ENCODE measurements around the gene TRMT11. TPM values are rescaled to one million over a fixed set of nuclear protein-coding genes. Genes with fewer than 3 reads are reported as not detected.

Gene TRMT11
- total and polyA plus RNA-seq, 9 donors: 10.7 to 29.9 (median 23.9) TPM

GRCh38 chr6:126063512-126064146 is 77.3 kb downstream of the TRMT11 start:
- 82 to 85% (median 85%) methylated on average over 6 of the region's 6 CpGs for WGBS, 3 donors
- intact Hi-C loops (cut with DNase I): no loop called here
- H3K27me3 ChIP-seq: no peaks in the 10 kb centered on the region
- H3K4me3 ChIP-seq: no peak overlapping the region
- no peak for DNase-seq
- peaks cover 1% of the 10 kb centered on the region for H3K4me1 ChIP-seq (ENCODE audit: insufficient read depth)
- no peak overlapping the region for H3K27ac ChIP-seq
- H3K36me3 ChIP-seq: no peaks in the 10 kb centered on the region
- TF ChIP-seq CTCF (IDR thresholded peaks at IDR 0.05) (no peak), POLR2A (IDR thresholded peaks at IDR 0.05) (no peak), EP300 (IDR thresholded peaks at IDR 0.05) (no peak)
- no peaks in the 10 kb centered on the region for H3K9me3 ChIP-seq

GRCh38 chr6:126064257-126064747 is 78.0 kb downstream of the TRMT11 start:
- TF ChIP-seq POLR2A (IDR thresholded peaks at IDR 0.05) (no peak), CTCF (IDR thresholded peaks at IDR 0.05) (no peak), EP300 (IDR thresholded peaks at IDR 0.05) (no peak)
- DNase-seq: no peak
- no peaks in the 10 kb centered on the region for H3K9me3 ChIP-seq
- H3K27me3 ChIP-seq: no peaks in the 10 kb centered on the region
- WGBS, 3 donors: 43 to 47% (median 46%) methylated on average over 4 of the region's 4 CpGs
- peaks cover 1% of the 10 kb centered on the region for H3K4me1 ChIP-seq (ENCODE audit: insufficient read depth)
- intact Hi-C loops (cut with DNase I): no loop called here
- no peak overlapping the region for H3K4me3 ChIP-seq
- no peak overlapping the region for H3K27ac ChIP-seq
- no peaks in the 10 kb centered on the region for H3K36me3 ChIP-seq

DNA sequence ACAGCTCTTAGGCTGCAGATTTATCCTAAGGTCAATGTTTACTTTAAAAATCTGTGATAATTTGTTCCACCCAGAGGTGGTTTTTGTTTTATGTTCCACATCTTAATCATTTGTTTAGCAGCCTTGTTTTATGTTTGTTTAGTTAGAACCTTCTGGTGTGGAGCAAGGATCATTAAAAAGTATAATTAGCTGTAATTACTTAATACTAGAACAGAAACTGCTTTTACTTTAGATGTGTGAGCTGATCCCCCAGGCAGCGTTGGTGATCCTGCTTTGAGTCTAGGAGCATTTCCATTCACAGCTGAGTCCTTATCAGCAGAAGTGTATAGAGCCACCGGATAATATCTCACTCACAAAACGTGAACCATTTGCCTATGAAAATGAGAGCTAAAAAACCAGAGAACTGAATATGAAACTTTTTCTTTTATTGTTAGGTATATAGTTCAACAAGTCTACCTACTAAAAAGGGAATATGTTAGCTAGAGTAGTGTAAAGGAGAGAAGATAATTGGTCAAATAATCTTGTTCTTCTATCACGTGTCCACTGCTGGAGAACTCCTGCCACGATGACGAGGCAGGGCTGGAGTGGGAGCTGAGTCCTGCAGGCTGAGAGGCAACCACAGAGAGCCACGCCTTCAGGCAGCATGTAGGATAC is 78.5 kb downstream of the TRMT11 start:
- no peak for DNase-seq
- Histone ChIP-seq H3K4me3 (no peak overlapping the region), H3K9me3 (no peaks in the 10 kb centered on the region), H3K36me3 (no peaks in the 10 kb centered on the region), H3K27me3 (no peaks in the 10 kb centered on the region), H3K27ac (no peak overlapping the region), H3K4me1 (ENCODE audit: insufficient read depth) (peaks cover 1% of the 10 kb centered on the region)
- intact Hi-C loops (cut with DNase I): no loop called here
- WGBS, 3 donors: 53 to 62% (median 59%) methylated on average over 7 of the region's 7 CpGs
- no peak for TF ChIP-seq POLR2A (IDR thresholded peaks at IDR 0.05)
- no peak for TF ChIP-seq EP300 (IDR thresholded peaks at IDR 0.05)
- TF ChIP-seq CTCF (IDR thresholded peaks at IDR 0.05): no peak

GRCh38 chr6:126066053-126067048 is 80.0 kb downstream of the TRMT11 start:
- Histone ChIP-seq H3K36me3 (no peaks in the 10 kb centered on the region), H3K4me3 (no peak overlapping the region), H3K4me1 (ENCODE audit: insufficient read depth) (peaks cover 1% of the 10 kb centered on the region), H3K9me3 (no peaks in the 10 kb centered on the region), H3K27ac (no peak overlapping the region), H3K27me3 (no peaks in the 10 kb centered on the region)
- intact Hi-C loops (cut with DNase I): no loop called here
- DNase-seq: no peak
- TF ChIP-seq CTCF (IDR thresholded peaks at IDR 0.05): no peak
- TF ChIP-seq EP300 (IDR thresholded peaks at IDR 0.05): no peak
- TF ChIP-seq POLR2A (IDR thresholded peaks at IDR 0.05): no peak
- WGBS, 3 donors: 96 to 97% (median 97%) methylated on average over 12 of the region's 12 CpGs

All from ovary (tissue), 9 donors.